OCI-LY1 (cell line): Measurements from ENCODE around the gene MRPL24.

Experiments
- H2AFZ ChIP-seq: fragments of 200-600 bp; sonication (generic), shearing (Covaris generic); 2 replicates; pipeline ENCODE4 v1.6.0; 2014; ENCODE audit warnings: antibody characterized with exemption, mild to moderate bottlenecking, low read length
- H3F3A ChIP-seq: fragments of 200-600 bp; sonication (generic), shearing (Covaris generic); 2 replicates; pipeline ENCODE4 v1.6.0; 2014; ENCODE audit warnings: mild to moderate bottlenecking, antibody characterized with exemption, low read length, moderate library complexity; ENCODE audit not compliant: insufficient read depth
- H3K27ac ChIP-seq: fragments of 200-600 bp; sonication (generic); 2 replicates; pipeline ENCODE4 v1.5.1; 2014; ENCODE audit warnings: low read length, mixed run types, mild to moderate bottlenecking, low read depth; ENCODE audit not compliant: poor library complexity, severe bottlenecking
- H3K27me3 ChIP-seq: fragments of 200-600 bp; sonication (generic); 2 replicates; pipeline ENCODE4 v1.6.0; 2014; ENCODE audit warnings: antibody characterized with exemption, mild to moderate bottlenecking, low read length, moderate library complexity; ENCODE audit not compliant: insufficient read depth
- H3K36me3 ChIP-seq: fragments of 200-600 bp; sonication (generic); 2 replicates; pipeline ENCODE4 v1.6.1; 2014; ENCODE audit warnings: mild to moderate bottlenecking, antibody characterized with exemption, low read length, moderate library complexity, mixed read lengths; ENCODE audit not compliant: insufficient read depth
- H3K4me1 ChIP-seq: fragments of 200-600 bp; sonication (generic); 2 replicates; pipeline ENCODE4 v1.5.1; 2014; ENCODE audit warnings: mild to moderate bottlenecking, low read length, moderate library complexity; ENCODE audit not compliant: insufficient read depth, severe bottlenecking
- H3K4me2 ChIP-seq: fragments of 200-600 bp; sonication (generic), shearing (Covaris generic); 2 replicates; pipeline ENCODE4 v1.6.1; 2014; ENCODE audit warnings: low read length
- H3K4me3 ChIP-seq: fragments of 200-600 bp; sonication (generic); 2 replicates; pipeline ENCODE4 v1.5.1; 2014; ENCODE audit warnings: low read length, low read depth, mild to moderate bottlenecking, mixed read lengths; ENCODE audit not compliant: poor library complexity, severe bottlenecking
- H3K79me2 ChIP-seq: fragments of 200-600 bp; shearing (Covaris generic); 2 replicates; pipeline ENCODE4 v1.6.1; 2016; ENCODE audit warnings: mixed run types, low read length, mixed read lengths; ENCODE audit not compliant: insufficient read depth
- H3K9ac ChIP-seq: fragments of 200-600 bp; sonication (generic), shearing (Covaris generic); 2 replicates; pipeline ENCODE4 v1.6.1; 2014; ENCODE audit warnings: mild to moderate bottlenecking, low read length, mixed read lengths
- H3K9me2 ChIP-seq: fragments of 200-600 bp; sonication (generic), shearing (Covaris generic); 2 replicates; pipeline ENCODE4 v1.6.1; 2014; ENCODE audit warnings: low read depth, mild to moderate bottlenecking, low read length, mixed read lengths
- H3K9me3 ChIP-seq: fragments of 200-600 bp; shearing (Covaris generic); 2 replicates; pipeline ENCODE4 v1.6.1; 2014; ENCODE audit warnings: low read length, mixed read lengths
- H4K20me1 ChIP-seq: fragments of 200-600 bp; sonication (generic), shearing (Covaris generic); 2 replicates; pipeline ENCODE4 v1.6.0; 2016; ENCODE audit warnings: mild to moderate bottlenecking, low read length; ENCODE audit not compliant: insufficient read depth
- EZH2 ChIP-seq: fragments of 200-600 bp; sonication (generic), shearing (Covaris generic); IDR thresholded peaks from 2 replicates; pipeline ENCODE4 v1.8.0; 2017; ENCODE audit warnings: borderline replicate concordance, mixed run types, mild to moderate bottlenecking, antibody characterized with exemption, low read length, moderate library complexity, mixed read lengths
- TF ChIP-seq, protein P1 (sequence below): fragments of 200-600 bp; sonication (generic), shearing (Covaris generic); IDR thresholded peaks from 2 replicates; pipeline ENCODE4 v1.5.1; 2017; ENCODE audit warnings: mild to moderate bottlenecking, antibody characterized with exemption, low read length, moderate library complexity, mixed read lengths

MRPL24 gene

DNA sequence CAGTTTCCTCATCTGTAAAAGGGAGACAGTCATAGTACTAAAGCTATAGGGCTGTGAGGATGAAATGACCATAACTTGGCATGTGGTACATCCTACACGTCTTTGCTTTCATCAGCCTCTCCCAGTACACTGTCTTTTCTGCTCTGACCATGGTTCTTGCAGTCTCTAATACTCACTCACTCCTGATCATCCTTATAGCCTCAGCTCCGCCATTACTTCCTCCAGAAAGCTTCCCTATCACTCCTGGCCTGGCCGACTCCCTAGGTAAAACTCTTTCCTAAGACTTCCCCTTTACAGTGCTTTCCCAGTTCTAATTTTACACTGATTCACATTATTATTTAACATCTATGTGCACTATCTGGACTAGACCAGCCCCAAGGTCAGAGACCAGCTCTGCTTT lies 5.0 kb upstream of the MRPL24 start:
- Histone ChIP-seq H3K27ac (peak overlapping the region; percentile 76), H2AFZ (no peak overlapping the region), H4K20me1 (no peaks in the 10 kb centered on the region), H3K9ac (no peak overlapping the region), H3K4me2 (no peak overlapping the region), H3K27me3 (no peaks in the 10 kb centered on the region), H3K9me3 (no peaks in the 10 kb centered on the region), H3K36me3 (peaks cover 56% of the 10 kb centered on the region), H3F3A (0 out of 2 replicates have a peak, but pooled peaks cover 9% of the 10 kb centered on the region), H3K4me3 (no peak overlapping the region), H3K4me1 (peaks cover 52% of the 10 kb centered on the region), H3K9me2 (no peaks in the 10 kb centered on the region), H3K79me2 (peaks cover 50% of the 10 kb centered on the region)
- TF ChIP-seq EZH2: no peak
- TF ChIP-seq, protein P1, sequence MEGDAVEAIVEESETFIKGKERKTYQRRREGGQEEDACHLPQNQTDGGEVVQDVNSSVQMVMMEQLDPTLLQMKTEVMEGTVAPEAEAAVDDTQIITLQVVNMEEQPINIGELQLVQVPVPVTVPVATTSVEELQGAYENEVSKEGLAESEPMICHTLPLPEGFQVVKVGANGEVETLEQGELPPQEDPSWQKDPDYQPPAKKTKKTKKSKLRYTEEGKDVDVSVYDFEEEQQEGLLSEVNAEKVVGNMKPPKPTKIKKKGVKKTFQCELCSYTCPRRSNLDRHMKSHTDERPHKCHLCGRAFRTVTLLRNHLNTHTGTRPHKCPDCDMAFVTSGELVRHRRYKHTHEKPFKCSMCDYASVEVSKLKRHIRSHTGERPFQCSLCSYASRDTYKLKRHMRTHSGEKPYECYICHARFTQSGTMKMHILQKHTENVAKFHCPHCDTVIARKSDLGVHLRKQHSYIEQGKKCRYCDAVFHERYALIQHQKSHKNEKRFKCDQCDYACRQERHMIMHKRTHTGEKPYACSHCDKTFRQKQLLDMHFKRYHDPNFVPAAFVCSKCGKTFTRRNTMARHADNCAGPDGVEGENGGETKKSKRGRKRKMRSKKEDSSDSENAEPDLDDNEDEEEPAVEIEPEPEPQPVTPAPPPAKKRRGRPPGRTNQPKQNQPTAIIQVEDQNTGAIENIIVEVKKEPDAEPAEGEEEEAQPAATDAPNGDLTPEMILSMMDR: no peak

DNA sequence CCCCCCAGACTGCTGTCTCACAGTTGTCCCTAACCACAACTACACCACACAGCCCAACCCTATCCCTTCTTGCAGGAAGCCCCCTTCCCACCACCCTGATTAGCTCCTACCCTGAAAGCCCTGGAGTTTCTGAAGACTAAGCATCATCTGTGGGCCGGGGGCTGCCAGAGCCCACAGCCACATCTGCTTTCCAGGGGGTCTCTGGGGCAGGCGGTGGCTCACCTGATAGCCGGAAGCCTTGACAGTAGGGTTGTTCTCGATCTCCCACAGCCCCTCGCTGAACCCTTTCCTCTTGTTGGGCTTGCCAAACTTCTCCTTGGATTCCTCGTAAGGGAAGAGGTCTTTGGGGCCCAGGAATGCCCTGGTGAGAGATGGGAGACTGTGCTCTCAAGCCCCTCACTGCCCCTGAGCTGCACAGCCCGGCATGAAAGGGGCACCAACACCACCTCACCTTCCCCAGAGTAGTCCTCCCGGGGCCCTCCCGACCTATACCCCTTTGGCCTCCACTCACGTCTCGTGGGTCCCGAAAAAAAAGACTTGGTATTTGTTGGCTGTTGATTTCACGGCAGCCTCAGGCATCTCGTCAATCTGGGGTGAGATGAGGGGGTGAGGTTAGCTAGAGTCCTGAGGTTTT lies 4.0 kb upstream of the MRPL24 start:
- TF ChIP-seq, protein P1: no peak
- no peak for TF ChIP-seq EZH2
- no peak overlapping the region for H3K4me2 ChIP-seq
- H3K9me3 ChIP-seq: no peaks in the 10 kb centered on the region
- H3K9me2 ChIP-seq: no peaks in the 10 kb centered on the region
- H4K20me1 ChIP-seq: no peaks in the 10 kb centered on the region
- H3F3A ChIP-seq: 0 out of 2 replicates have a peak, but pooled peaks cover 9% of the 10 kb centered on the region
- peaks cover 44% of the 10 kb centered on the region for H3K79me2 ChIP-seq
- peaks cover 54% of the 10 kb centered on the region for H3K4me1 ChIP-seq
- H3K4me3 ChIP-seq: no peak overlapping the region
- H3K27me3 ChIP-seq: no peaks in the 10 kb centered on the region
- no peak overlapping the region for H2AFZ ChIP-seq
- no peak overlapping the region for H3K9ac ChIP-seq
- H3K27ac ChIP-seq: no peak overlapping the region
- peaks cover 61% of the 10 kb centered on the region for H3K36me3 ChIP-seq

DNA sequence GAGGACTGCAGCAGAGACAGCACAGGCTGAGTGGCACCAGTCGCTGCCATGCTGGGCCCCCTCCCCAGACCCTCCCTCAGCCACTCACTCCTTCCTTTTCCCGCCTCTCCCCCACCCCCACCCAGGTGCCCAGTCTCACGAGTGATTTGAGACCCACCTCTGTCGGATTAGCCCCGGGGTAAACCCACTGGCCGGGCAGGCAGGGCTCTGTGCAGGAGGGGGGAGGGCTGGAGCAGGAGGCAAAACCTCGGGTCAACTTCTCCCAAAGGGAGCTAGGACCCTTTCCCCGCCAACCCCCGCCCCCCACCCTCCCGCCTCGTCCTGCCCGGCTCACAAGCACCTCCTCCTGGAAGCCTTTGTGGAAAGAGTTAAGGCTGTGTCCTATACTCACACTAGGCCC lies 3.5 kb upstream of the MRPL24 start:
- Histone ChIP-seq H3K79me2 (peaks cover 41% of the 10 kb centered on the region), H3K27me3 (no peaks in the 10 kb centered on the region), H3K36me3 (peaks cover 57% of the 10 kb centered on the region), H3K9me2 (no peaks in the 10 kb centered on the region), H3F3A (0 out of 2 replicates have a peak, but pooled peaks cover 9% of the 10 kb centered on the region), H3K4me3 (no peak overlapping the region), H3K4me2 (no peak overlapping the region), H3K9ac (no peak overlapping the region), H3K4me1 (peaks cover 54% of the 10 kb centered on the region), H2AFZ (no peak overlapping the region), H3K9me3 (no peaks in the 10 kb centered on the region), H3K27ac (no peak overlapping the region), H4K20me1 (no peaks in the 10 kb centered on the region)
- TF ChIP-seq, protein P1: no peak
- TF ChIP-seq EZH2: no peak
